HepG2 (cell line): ENCODE data around the gene SLC22A7. TPM values are rescaled to one million over a fixed set of nuclear protein-coding genes. Genes with fewer than 3 reads are reported as not detected.
A peak's percentile ranks its signal among the peaks of the same experiment; 100 is the strongest.

ENCODE experiments used
- ATAC-seq: fragments of 200-7000 bp; cut with Tn5 transposase; 3 replicates; pipeline ENCODE4 v1.9.1; 2020; ENCODE audit warnings: mild to moderate bottlenecking, moderate library complexity
- BruUV-seq: library from RNA; stranded (reverse); fragments of 400-500 nt; replicated peaks from 2 replicates; lab custom pipeline; 2021; lab: Mats Ljungman, UMichigan
- CTCF ChIA-PET: fragments of 300-600 bp; formaldehyde crosslinking; extraction: SDS; loops from one replicate; lab custom pipeline; 2021; ENCODE audit warnings: low total read pairs, inconsistent platforms, low intra/inter-chr PET ratio; lab: Yijun Ruan, JAX
- POLR2A ChIA-PET: fragments of 350-600 bp; sonication (Branson Sonifier 250); formaldehyde crosslinking; loops from one replicate; lab custom pipeline; 2020; ENCODE audit warnings: antibody characterized with exemption, inconsistent platforms; lab: Yijun Ruan, JAX
- DNase-seq: peaks from one replicate; pipeline ENCODE4 v3.0.0-alpha.2; 2015; ENCODE audit warnings: low spot score
- FAIRE-seq: peaks from 3 replicates; lab custom pipeline; 2011; peaks lifted over from hg19 to GRCh38; lab: Jason Lieb, UNC
- H2AFZ ChIP-seq: one replicate; pipeline ENCODE4 v1.6.1; 2011; ENCODE audit warnings: low read length, inconsistent platforms
- H3K27ac ChIP-seq: fragments of 300-600 bp; 3 replicates; pipeline ENCODE4 v1.8.0; 2011; ENCODE audit warnings: mixed run types, mild to moderate bottlenecking, mixed read lengths, low read length, inconsistent platforms; ENCODE audit not compliant: insufficient read depth; ENCODE audit errors: extremely low read length
- H3K27me3 ChIP-seq, 2 experiments: fragments of 200-600 bp in 1 of 2; 2 replicates in 1 of 2; 3 replicates in 1 of 2; pipeline versions ENCODE4 v1.6.0 to v1.8.0; 2011; ENCODE audit warnings: low read length in 2 of 2, mild to moderate bottlenecking in 2 of 2, moderate library complexity in 2 of 2, inconsistent platforms in 1 of 2; ENCODE audit not compliant: insufficient read depth in 2 of 2, control insufficient read depth in 1 of 2
- H3K36me3 ChIP-seq, 2 experiments: fragments of 200-600 bp in 1 of 2; replicated peaks in 1 of 2; 2 replicates in 1 of 2; 3 replicates in 1 of 2; pipeline versions ENCODE4 v1.5.1 to v1.8.0; 2011; ENCODE audit warnings: low read length in 2 of 2, inconsistent platforms in 1 of 2; ENCODE audit not compliant: insufficient read depth in 2 of 2, control insufficient read depth in 1 of 2
- H3K4me1 ChIP-seq: 2 replicates; pipeline ENCODE4 v1.5.1; 2012; ENCODE audit warnings: low read length, inconsistent platforms; ENCODE audit not compliant: insufficient read depth
- H3K4me2 ChIP-seq: 2 replicates; pipeline ENCODE4 v1.6.0; 2011; ENCODE audit warnings: low read depth, low read length, inconsistent platforms
- H3K4me3 ChIP-seq, 3 experiments: fragments of 200-600 bp in 1 of 3; sonication (generic), shearing (Covaris generic) in 1 of 3; replicated peaks in 1 of 3; 2 replicates each; pipeline ENCODE4 v1.5.1; 2011 to 2016; ENCODE audit warnings: low read length in 3 of 3, inconsistent platforms in 2 of 3, low read depth in 2 of 3, mild to moderate bottlenecking in 2 of 3, control low read depth in 1 of 3, mixed read lengths in 1 of 3; ENCODE audit not compliant: insufficient read depth in 1 of 3
- H3K79me2 ChIP-seq: one replicate; pipeline ENCODE4 v1.6.1; 2011; ENCODE audit warnings: low read length, inconsistent platforms; ENCODE audit not compliant: insufficient read depth
- H3K9ac ChIP-seq: 2 replicates; pipeline ENCODE4 v1.6.0; 2011; ENCODE audit warnings: mild to moderate bottlenecking, low read depth, low read length, inconsistent platforms; ENCODE audit not compliant: insufficient read depth
- H3K9me3 ChIP-seq: 2 replicates; pipeline ENCODE4 v1.5.1; 2012; ENCODE audit warnings: mild to moderate bottlenecking, low read length
- H4K20me1 ChIP-seq: 2 replicates; pipeline ENCODE4 v1.6.0; 2011; ENCODE audit warnings: inconsistent platforms, mild to moderate bottlenecking, low read length, moderate library complexity; ENCODE audit not compliant: insufficient read depth
- ARNT2 ChIP-seq: sonication (generic); formaldehyde crosslinking; IDR thresholded peaks from 2 replicates; pipeline ENCODE4 v1.8.0; 2022; ENCODE audit warnings: mild to moderate bottlenecking, low read depth, missing genetic modification reagents, moderate library complexity
- ETV6 ChIP-seq: sonication (generic); formaldehyde crosslinking; conservative IDR thresholded peaks from 2 replicates; pipeline ENCODE4 v1.4.0; 2020; ENCODE audit warnings: missing genetic modification reagents
- FOXO1 ChIP-seq: sonication (generic); formaldehyde crosslinking; IDR thresholded peaks from 2 replicates; pipeline ENCODE4 v1.4.0; 2020; ENCODE audit warnings: missing genetic modification reagents
- KLF11 ChIP-seq: IDR thresholded peaks from 2 replicates; pipeline ENCODE4 v1.6.1; 2016; ENCODE audit warnings: missing compliant biosample characterization
- MAFG ChIP-seq: sonication (generic); formaldehyde crosslinking; IDR thresholded peaks from 2 replicates; pipeline ENCODE4 v1.5.1; 2020; ENCODE audit warnings: mild to moderate bottlenecking, missing genetic modification reagents
- MED1 ChIP-seq: sonication (generic); formaldehyde crosslinking; IDR thresholded peaks from 2 replicates; pipeline ENCODE4 v1.4.0; 2020; ENCODE audit warnings: missing genetic modification reagents
- MED8 ChIP-seq: sonication (generic); formaldehyde crosslinking; IDR thresholded peaks from 2 replicates; pipeline ENCODE4 v1.8.1; 2023; ENCODE audit warnings: mild to moderate bottlenecking, missing genetic modification reagents; ENCODE audit not compliant: insufficient replicate concordance
- NBN ChIP-seq: fragments of 450-650 bp; conservative IDR thresholded peaks from 2 replicates; pipeline ENCODE4 v1.6.1; 2017
- NONO ChIP-seq, 2 experiments: fragments of 450-650 bp in 1 of 2; sonication (generic) in 1 of 2; formaldehyde crosslinking in 1 of 2; IDR thresholded peaks in 1 of 2; conservative IDR thresholded peaks in 1 of 2; 2 replicates each; pipeline versions ENCODE4 v1.6.1 to v1.8.0; 2017 to 2022; ENCODE audit warnings: mild to moderate bottlenecking in 1 of 2, missing genetic modification reagents in 1 of 2, moderate library complexity in 1 of 2
- POGZ ChIP-seq: sonication (generic); formaldehyde crosslinking; IDR thresholded peaks from 2 replicates; pipeline ENCODE4 v1.4.0; 2020; ENCODE audit warnings: mild to moderate bottlenecking, missing genetic modification reagents
- REL ChIP-seq: sonication (generic); formaldehyde crosslinking; conservative IDR thresholded peaks from 2 replicates; pipeline ENCODE4 v1.8.0; 2022; ENCODE audit warnings: mild to moderate bottlenecking, missing genetic modification reagents, moderate library complexity
- SNAI1 ChIP-seq: sonication (generic); formaldehyde crosslinking; IDR thresholded peaks from 2 replicates; pipeline ENCODE4 v1.5.0; 2020; ENCODE audit warnings: mild to moderate bottlenecking, missing genetic modification reagents, borderline replicate concordance
- ZMAT3 ChIP-seq: sonication (generic); formaldehyde crosslinking; conservative IDR thresholded peaks from 2 replicates; pipeline ENCODE4 v1.7.0; 2021; ENCODE audit warnings: missing genetic modification reagents
- ZNF264 ChIP-seq: sonication (generic); formaldehyde crosslinking; IDR thresholded peaks from 2 replicates; pipeline ENCODE4 v1.4.0; 2020; ENCODE audit warnings: missing genetic modification reagents
- ZNF441 ChIP-seq: sonication (generic); formaldehyde crosslinking; IDR thresholded peaks from 2 replicates; pipeline ENCODE4 v1.7.0; 2021; ENCODE audit warnings: missing genetic modification reagents, borderline replicate concordance
- ZNF572 ChIP-seq: sonication (generic); formaldehyde crosslinking; IDR thresholded peaks from 2 replicates; pipeline ENCODE4 v1.5.1; 2020; ENCODE audit warnings: mild to moderate bottlenecking, missing genetic modification reagents
- ZNF776 ChIP-seq: sonication (generic); formaldehyde crosslinking; IDR thresholded peaks from 2 replicates; pipeline ENCODE4 v1.4.0; 2020; ENCODE audit warnings: mild to moderate bottlenecking, missing genetic modification reagents
- ZNF841 ChIP-seq: sonication (generic); formaldehyde crosslinking; IDR thresholded peaks from 2 replicates; pipeline ENCODE4 v1.8.1; 2023; ENCODE audit warnings: missing genetic modification reagents, borderline replicate concordance
- ZSCAN12 ChIP-seq: sonication (generic); formaldehyde crosslinking; IDR thresholded peaks from 2 replicates; pipeline ENCODE4 v1.9.0; 2021; ENCODE audit warnings: mild to moderate bottlenecking, missing genetic modification reagents
- ZSCAN30 ChIP-seq: sonication (generic); formaldehyde crosslinking; IDR thresholded peaks from 2 replicates; pipeline ENCODE4 v1.5.0; 2020; ENCODE audit warnings: mild to moderate bottlenecking, missing genetic modification reagents
- WGBS: methylation state at CpG from one replicate; pipeline ENCODE4 v1.1.6; 2017; ENCODE audit warnings: low lambda C conversion rate; 5-methylcytosine and 5-hydroxymethylcytosine counted together
- in situ Hi-C: cut with HindIII; loops from 2 replicates; pipeline ENCODE4 v1.10.0; 2017; ENCODE audit warnings: low pct_unique_long_range_greater_than_20kb; ENCODE audit not compliant: extremely low pct_ligation_motif_present
- intact Hi-C: fragments of 100-400 bp; cut with micrococcal nuclease; formaldehyde crosslinking; loops from one replicate; pipeline ENCODE4 v1.10.0; 2022; ENCODE audit not compliant: unreplicated experiment
- polyA plus RNA-seq, 8 experiments: library from polyadenylated mRNA; depleted of rRNA in 3 of 8; stranded (reverse) in 7 of 8; unstranded in 1 of 8; fragments of >200 nt; fragmentation: Illumina TruSeq in 4 of 8; extraction: Trizol in 4 of 8; gene quantifications; 2 replicates each; pipeline versions ENCODE4 v1.2.1 to v1.2.3, GENCODE V29; 2011 to 2016; ENCODE audit warnings: low read depth in 4 of 8, missing spikeins in 1 of 8, mixed read lengths in 1 of 8; ENCODE audit not compliant: insufficient read depth in 1 of 8
- total RNA-seq, 5 experiments: library from RNA; depleted of rRNA; stranded (reverse); fragments of >200 nt; fragmentation: Illumina TruSeq; extraction: Trizol; gene quantifications; 2 replicates each; pipeline ENCODE4 v1.2.3, GENCODE V29; 2016; ENCODE audit warnings: low read depth in 1 of 5
- TF ChIP-seq, protein P1 (sequence below): sonication (generic); formaldehyde crosslinking; IDR thresholded peaks from 2 replicates; pipeline ENCODE4 v1.5.0; 2020; ENCODE audit warnings: missing genetic modification reagents, mild to moderate bottlenecking, borderline replicate concordance
- TF ChIP-seq, protein P2 (sequence below): fragments of 450-650 bp; IDR thresholded peaks from 2 replicates; pipeline ENCODE4 v1.6.1; 2016
- TF ChIP-seq, protein P3 (sequence below): sonication (generic); formaldehyde crosslinking; IDR thresholded peaks from 2 replicates; pipeline ENCODE4 v1.4.0; 2020; ENCODE audit warnings: missing genetic modification reagents

Gene SLC22A7
- total and polyA plus RNA-seq, 2 of the 13 experiments (the other 11 are each of a cell fraction or from before 2014, with no cell fraction given), result 5.3 to 22.6 TPM

DNA sequence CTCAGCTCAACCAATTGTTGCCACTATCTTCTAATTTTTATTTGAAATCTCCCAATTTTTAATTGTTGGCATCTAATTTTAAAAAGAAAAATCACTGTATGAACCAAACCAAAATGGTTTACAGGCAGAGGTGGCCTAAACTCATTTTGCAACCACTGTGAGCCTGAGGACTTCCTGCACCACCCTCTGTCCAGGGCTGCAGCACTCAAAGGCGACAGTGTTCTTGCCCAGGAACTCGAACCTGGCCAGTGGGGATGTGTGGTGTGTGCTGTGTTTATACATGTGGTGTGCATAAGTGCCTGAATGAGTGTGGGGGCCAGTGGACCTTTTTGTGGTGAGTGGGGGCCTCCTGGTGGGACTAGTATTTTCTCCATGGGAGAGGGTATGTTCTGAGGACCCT, 24.4 kb upstream of the SLC22A7 start:
- Histone ChIP-seq H3K79me2 (peaks cover 7% of the 10 kb centered on the region), H2AFZ (no peak overlapping the region), H4K20me1 (no peaks in the 10 kb centered on the region), H3K9me3 (no peaks in the 10 kb centered on the region), H3K9ac (peak overlapping the region; percentile 97), H3K36me3 (no peaks in the 10 kb centered on the region), H3K4me1 (peaks cover 96% of the 10 kb centered on the region), H3K27ac (peak overlapping the region; percentile 94), H3K27me3 (no peaks in the 10 kb centered on the region), H3K4me3 (0 out of 6 replicates have a peak overlapping the region, but pooled peaks of 1 of the 3 experiments have one; percentile 86), H3K4me2 (peak overlapping the region; percentile 93)
- DNase-seq, result peak; percentile 55
- intact Hi-C loops, result no loop called here
- BruUV-seq, result no TSS peak
- CTCF ChIA-PET, result no interaction called here
- 44% methylated on average over 2 of the region's 2 CpGs for WGBS
- POLR2A ChIA-PET, result interaction anchor here (1.6 to 20.0 kb wide), 3 partner anchors 16 to 96 kb away, joined by 5 to 314 read pairs (median 13); partner anchors contain the start of genes SLC22A7 and ZNF318
- in situ Hi-C loops, result no loop called here
- no peak for FAIRE-seq
- no peak for ATAC-seq
- TF ChIP-seq MAFG (CRISPR knock-in tag) (no peak), SNAI1 (CRISPR knock-in tag) (no peak), ZMAT3 (CRISPR knock-in tag) (no peak), ZNF264 (no peak), ZSCAN30 (CRISPR knock-in tag) (no peak), ZNF572 (CRISPR knock-in tag) (no peak), ZNF776 (CRISPR knock-in tag) (no peak), NONO (IDR thresholded peaks at IDR 0.05) (no peak), NONO (CRISPR knock-in tag; conservative IDR thresholded peaks at IDR 0.05) (0 out of 2 replicates have a peak, but pooled peaks have one; percentile 36), POGZ (no peak), ZSCAN12 (CRISPR knock-in tag) (no peak), ARNT2 (CRISPR knock-in tag) (no peak), KLF11 (CRISPR knock-in tag) (no peak), MED8 (CRISPR knock-in tag) (no peak), REL (CRISPR knock-in tag) (no peak), NBN (no peak), ZNF441 (CRISPR knock-in tag) (no peak; the same call in 1 of the 2 replicates), MED1 (CRISPR knock-in tag) (no peak), FOXO1 (CRISPR knock-in tag) (no peak), ZNF841 (CRISPR knock-in tag) (no peak), ETV6 (no peak)
- TF ChIP-seq, protein P1, sequence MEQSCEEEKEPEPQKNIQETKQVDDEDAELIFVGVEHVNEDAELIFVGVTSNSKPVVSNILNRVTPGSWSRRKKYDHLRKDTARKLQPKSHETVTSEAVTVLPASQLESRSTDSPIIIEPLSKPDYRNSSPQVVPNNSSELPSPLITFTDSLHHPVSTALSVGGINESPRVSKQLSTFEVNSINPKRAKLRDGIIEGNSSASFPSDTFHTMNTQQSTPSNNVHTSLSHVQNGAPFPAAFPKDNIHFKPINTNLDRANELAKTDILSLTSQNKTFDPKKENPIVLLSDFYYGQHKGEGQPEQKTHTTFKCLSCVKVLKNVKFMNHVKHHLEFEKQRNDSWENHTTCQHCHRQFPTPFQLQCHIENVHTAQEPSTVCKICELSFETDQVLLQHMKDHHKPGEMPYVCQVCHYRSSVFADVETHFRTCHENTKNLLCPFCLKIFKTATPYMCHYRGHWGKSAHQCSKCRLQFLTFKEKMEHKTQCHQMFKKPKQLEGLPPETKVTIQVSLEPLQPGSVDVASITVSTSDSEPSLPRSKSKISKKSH (CRISPR knock-in tag), result no peak
- TF ChIP-seq, protein P2, sequence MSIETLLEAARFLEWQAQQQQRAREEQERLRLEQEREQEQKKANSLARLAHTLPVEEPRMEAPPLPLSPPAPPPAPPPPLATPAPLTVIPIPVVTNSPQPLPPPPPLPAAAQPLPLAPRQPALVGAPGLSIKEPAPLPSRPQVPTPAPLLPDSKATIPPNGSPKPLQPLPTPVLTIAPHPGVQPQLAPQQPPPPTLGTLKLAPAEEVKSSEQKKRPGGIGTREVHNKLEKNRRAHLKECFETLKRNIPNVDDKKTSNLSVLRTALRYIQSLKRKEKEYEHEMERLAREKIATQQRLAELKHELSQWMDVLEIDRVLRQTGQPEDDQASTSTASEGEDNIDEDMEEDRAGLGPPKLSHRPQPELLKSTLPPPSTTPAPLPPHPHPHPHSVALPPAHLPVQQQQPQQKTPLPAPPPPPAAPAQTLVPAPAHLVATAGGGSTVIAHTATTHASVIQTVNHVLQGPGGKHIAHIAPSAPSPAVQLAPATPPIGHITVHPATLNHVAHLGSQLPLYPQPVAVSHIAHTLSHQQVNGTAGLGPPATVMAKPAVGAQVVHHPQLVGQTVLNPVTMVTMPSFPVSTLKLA, result no peak
- TF ChIP-seq, protein P3, sequence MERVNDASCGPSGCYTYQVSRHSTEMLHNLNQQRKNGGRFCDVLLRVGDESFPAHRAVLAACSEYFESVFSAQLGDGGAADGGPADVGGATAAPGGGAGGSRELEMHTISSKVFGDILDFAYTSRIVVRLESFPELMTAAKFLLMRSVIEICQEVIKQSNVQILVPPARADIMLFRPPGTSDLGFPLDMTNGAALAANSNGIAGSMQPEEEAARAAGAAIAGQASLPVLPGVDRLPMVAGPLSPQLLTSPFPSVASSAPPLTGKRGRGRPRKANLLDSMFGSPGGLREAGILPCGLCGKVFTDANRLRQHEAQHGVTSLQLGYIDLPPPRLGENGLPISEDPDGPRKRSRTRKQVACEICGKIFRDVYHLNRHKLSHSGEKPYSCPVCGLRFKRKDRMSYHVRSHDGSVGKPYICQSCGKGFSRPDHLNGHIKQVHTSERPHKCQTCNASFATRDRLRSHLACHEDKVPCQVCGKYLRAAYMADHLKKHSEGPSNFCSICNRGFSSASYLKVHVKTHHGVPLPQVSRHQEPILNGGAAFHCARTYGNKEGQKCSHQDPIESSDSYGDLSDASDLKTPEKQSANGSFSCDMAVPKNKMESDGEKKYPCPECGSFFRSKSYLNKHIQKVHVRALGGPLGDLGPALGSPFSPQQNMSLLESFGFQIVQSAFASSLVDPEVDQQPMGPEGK, result peak; percentile 84; the same call in 1 of the 2 replicates
